Muscle of leg (tissue), 11 donors: ENCODE data around the gene ERV3-1. TPM values are rescaled to one million over a fixed set of nuclear protein-coding genes. Genes with fewer than 3 reads are reported as not detected.
"Not testable (repeated sequence)": the region's sequence is repeated elsewhere in the genome, so short reads cannot be mapped to it uniquely, and the experiment has no call there.

Experiments
- DNase-seq: peaks from one replicate; pipeline ENCODE4 v3.0.0; 2013
- H3K27ac ChIP-seq: one replicate; pipeline ENCODE4 v1.5.1; 2013; ENCODE audit warnings: mild to moderate bottlenecking, low read length, control low read depth
- H3K27me3 ChIP-seq: one replicate; pipeline ENCODE4 v1.6.1; 2013; ENCODE audit warnings: low read length; ENCODE audit not compliant: control insufficient read depth, insufficient read depth
- H3K36me3 ChIP-seq: one replicate; pipeline ENCODE4 v1.6.1; 2013; ENCODE audit warnings: low read length; ENCODE audit not compliant: control insufficient read depth, insufficient read depth
- H3K4me1 ChIP-seq: one replicate; pipeline ENCODE4 v1.6.1; 2013; ENCODE audit warnings: low read length; ENCODE audit not compliant: control insufficient read depth, insufficient read depth
- H3K4me3 ChIP-seq: one replicate; pipeline ENCODE4 v1.5.1; 2013; ENCODE audit warnings: low read length, control low read depth
- H3K9me3 ChIP-seq: replicated peaks from 2 replicates; pipeline ENCODE4 v1.6.1; 2013; ENCODE audit warnings: low read depth, low read length; ENCODE audit not compliant: control insufficient read depth
- WGBS: methylation state at CpG from one replicate; pipeline ENCODE4 v1.1.5; 2013; ENCODE audit warnings: missing lambda C conversion rate; ENCODE audit not compliant: insufficient coverage; 5-methylcytosine and 5-hydroxymethylcytosine counted together
- polyA plus RNA-seq, 8 donors: library from polyadenylated mRNA; unstranded; fragments of 120-200 nt; gene quantifications; one replicate each; pipeline versions ENCODE4 v1.2.1 to v1.2.3, GENCODE V29; 2013; ENCODE audit warnings: inconsistent platforms in 1 of 8, low replicate concordance in 1 of 8; ENCODE audit not compliant: insufficient read length in 8 of 8, insufficient read depth in 1 of 8
- total RNA-seq: library from RNA; stranded (reverse); fragments of 120-200 nt; gene quantifications from one replicate; pipeline ENCODE4 v1.2.4, GENCODE V29; 2013

The ERV3-1 gene
- total and polyA plus RNA-seq, 9 donors, result 7.5 to 24.6 (median 10.2) TPM

- H3K27ac ChIP-seq, result peak overlapping the region; percentile 82
- WGBS, result 11% methylated on average over 11 of the region's 92 CpGs
Observed at GRCh38 chr7:65037740-65038688, 31.5 kb upstream of the ERV3-1 start.

DNA sequence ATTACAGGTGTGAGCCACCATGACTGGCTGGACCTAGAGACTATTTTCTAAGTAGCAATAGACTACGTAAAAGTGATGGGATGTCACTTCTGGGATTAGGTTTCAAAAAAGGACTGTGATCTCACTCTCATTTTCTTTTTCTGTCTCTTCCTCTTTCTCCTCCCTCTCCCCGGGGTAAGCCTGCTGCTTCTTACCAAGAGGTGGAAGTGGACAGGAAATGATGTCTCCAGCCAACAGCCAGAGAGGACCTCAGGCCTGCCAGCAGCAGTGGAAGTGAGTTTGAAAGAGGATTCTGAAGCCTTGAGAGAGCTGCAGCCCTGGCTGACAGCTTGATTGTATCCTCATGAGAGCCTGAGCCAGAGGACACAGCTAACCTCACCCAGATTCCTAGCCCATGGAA, 30.0 kb upstream of the ERV3-1 start:
- H3K9me3 ChIP-seq, H3K36me3 ChIP-seq, H3K27me3 ChIP-seq, H3K4me3 ChIP-seq, H3K4me1 ChIP-seq: not testable (repeated sequence)
- peak; percentile 85 for DNase-seq
- H3K27ac ChIP-seq, result peak overlapping the region; percentile 20
- no CpG with 5 or more reads among the region's 2 CpGs for WGBS

More at GRCh38 chr7:65037740-65038688, 31.5 kb upstream of the ERV3-1 start:
- Histone ChIP-seq H3K36me3 (no peaks in the 10 kb centered on the region), H3K4me3 (peak overlapping the region; percentile 61), H3K4me1 (no peaks in the 10 kb centered on the region), H3K27me3 (no peaks in the 10 kb centered on the region), H3K9me3 (no peaks in the 10 kb centered on the region)
- DNase-seq, result peak; percentile 97

DNA sequence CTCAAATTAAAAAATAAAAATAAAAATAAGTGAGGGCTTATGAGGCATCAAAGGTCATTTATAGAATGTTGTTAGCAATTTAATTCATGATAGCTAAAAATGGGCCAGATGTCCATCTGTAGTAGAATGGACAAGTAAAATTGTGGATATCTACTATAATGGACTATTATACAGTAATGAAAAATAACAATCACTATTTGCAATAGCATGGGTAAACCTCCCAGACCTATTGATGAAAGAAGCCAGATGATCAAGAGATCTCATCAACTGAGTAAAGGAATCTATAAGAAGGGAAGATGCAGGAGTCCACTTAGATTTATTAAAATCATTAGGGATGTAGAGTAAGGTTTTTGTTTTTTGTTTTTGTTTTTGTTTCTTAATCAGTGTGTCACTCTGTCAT, 29.0 kb upstream of the ERV3-1 start:
- H3K27me3 ChIP-seq, H3K4me3 ChIP-seq, H3K4me1 ChIP-seq, H3K36me3 ChIP-seq, H3K9me3 ChIP-seq, DNase-seq, H3K27ac ChIP-seq: not testable (repeated sequence)

DNA sequence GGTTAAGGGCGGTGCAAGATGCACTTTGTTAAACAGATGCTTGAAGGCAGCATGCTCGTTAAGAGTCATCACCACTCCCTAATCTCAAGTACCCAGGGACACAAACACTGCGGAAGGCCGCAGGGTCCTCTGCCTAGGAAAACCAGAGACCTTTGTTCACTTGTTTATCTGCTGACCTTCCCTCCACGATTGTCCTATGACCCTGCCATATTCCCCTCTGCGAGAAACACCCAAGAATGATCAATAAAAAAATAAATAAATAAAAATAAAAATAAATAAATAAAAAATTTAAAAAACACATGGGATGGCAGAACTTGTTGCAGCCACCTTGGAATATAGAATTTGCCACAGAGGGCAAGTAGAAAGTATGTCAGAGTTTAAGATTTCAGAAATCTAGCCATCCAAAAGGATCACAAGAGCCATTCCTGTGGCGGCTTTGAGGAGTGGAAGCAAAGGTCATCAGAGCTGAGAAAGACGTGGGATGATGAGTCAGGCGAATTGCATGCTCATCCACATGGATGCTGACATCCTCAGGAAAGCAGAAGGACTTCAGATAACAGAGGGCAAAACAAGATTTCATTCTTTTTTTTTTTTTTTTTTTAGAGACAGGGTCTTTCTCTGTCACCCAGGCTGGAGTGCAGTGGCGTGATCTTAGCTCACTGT, 27.8 kb upstream of the ERV3-1 start:
- H3K9me3 ChIP-seq, H3K4me3 ChIP-seq, H3K27ac ChIP-seq, H3K4me1 ChIP-seq, H3K27me3 ChIP-seq, DNase-seq, H3K36me3 ChIP-seq: not testable (repeated sequence)
- WGBS, result 90% methylated on average over 2 of the region's 10 CpGs

DNA sequence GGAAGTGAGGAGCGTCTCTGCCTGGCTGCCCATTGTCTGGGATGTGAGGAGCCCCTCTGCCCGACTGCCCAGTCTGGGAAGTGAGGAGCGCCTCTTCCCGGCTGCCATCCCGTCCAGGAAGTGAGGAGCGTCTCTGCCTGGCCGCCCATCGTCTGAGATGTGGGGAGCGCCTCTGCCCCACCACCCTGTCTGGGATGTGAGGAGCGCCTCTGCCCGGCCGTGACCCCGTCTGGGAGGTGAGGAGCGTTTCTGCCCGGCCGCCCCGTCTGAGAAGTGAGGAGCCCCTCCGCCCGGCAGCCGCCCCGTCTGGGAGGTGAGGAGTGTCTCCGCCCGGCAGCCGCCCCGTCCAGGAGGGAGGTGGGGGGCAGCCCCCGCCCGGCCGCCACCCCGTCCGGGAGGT, 26.9 kb upstream of the ERV3-1 start:
- not testable (repeated sequence) for H3K36me3 ChIP-seq, DNase-seq, H3K27me3 ChIP-seq, H3K4me1 ChIP-seq, H3K27ac ChIP-seq, H3K4me3 ChIP-seq, H3K9me3 ChIP-seq
- WGBS, result 96% methylated on average over 5 of the region's 30 CpGs

GRCh38 chr7:65025023-65025422, 18.5 kb upstream of the ERV3-1 start:
- H3K27me3 ChIP-seq, H3K27ac ChIP-seq, H3K4me3 ChIP-seq, DNase-seq, H3K36me3 ChIP-seq, H3K4me1 ChIP-seq, H3K9me3 ChIP-seq: not testable (repeated sequence)

DNA sequence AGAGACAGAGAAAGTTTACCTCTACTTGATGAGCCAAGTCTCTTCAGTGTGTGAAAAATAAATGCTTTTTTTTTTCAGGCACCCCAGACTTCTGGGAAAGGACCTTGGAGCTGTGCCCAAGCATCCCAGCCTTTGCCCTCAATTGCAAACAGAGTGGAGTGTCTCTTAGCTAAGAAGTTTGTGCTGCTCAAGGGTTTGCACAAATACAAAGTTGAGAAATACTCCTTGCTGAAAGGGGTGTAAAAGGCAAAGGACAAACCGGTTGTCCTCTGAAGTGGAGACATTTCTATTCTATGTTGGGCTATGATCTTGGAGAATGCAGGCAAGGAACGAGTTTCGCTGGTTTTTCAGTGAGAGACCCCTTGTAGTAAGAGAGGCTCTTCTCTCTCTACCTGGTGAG, 14.5 kb upstream of the ERV3-1 start:
- no CpG with 5 or more reads among the region's 3 CpGs for WGBS
- DNase-seq, result not testable (repeated sequence)

GRCh38 chr7:65009881-65010280, 3.4 kb upstream of the ERV3-1 start:
- not testable (repeated sequence) for DNase-seq, H3K36me3 ChIP-seq, H3K9me3 ChIP-seq, H3K27ac ChIP-seq, H3K4me1 ChIP-seq, H3K4me3 ChIP-seq, H3K27me3 ChIP-seq
- WGBS, result 89% methylated on average over 6 of the region's 7 CpGs

More for the DNA sequence above, 14.5 kb upstream of the ERV3-1 start:
- H3K9me3 ChIP-seq, H3K27me3 ChIP-seq, H3K27ac ChIP-seq, H3K4me1 ChIP-seq, H3K4me3 ChIP-seq, H3K36me3 ChIP-seq: not testable (repeated sequence)

GRCh38 chr7:65009394-65009793, 2.9 kb upstream of the ERV3-1 start:
- H3K27me3 ChIP-seq, H3K4me1 ChIP-seq, H3K4me3 ChIP-seq, H3K36me3 ChIP-seq, H3K9me3 ChIP-seq, DNase-seq, H3K27ac ChIP-seq: not testable (repeated sequence)
- no CpG with 5 or more reads among the region's 2 CpGs for WGBS

DNA sequence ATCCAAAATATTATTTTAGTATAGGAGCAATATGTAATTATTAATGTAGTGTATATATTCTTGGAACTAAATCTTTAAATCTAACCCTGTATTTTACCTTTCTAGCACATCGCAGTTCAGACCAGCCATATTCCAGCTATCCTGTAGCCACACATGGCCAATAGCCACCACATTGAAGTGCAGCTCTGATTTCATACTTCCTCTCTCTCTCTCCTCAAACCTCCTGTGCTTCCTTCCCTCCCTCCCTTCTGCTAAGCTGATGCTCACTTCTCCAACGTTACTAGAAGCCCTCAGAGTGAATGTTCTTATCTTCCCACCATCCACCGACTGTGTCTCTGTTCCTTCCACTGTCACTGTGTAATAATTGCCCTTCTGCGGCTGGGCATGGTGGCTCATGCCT, 549 bp upstream of the ERV3-1 start:
- H3K36me3 ChIP-seq, H3K27me3 ChIP-seq, H3K4me3 ChIP-seq, H3K9me3 ChIP-seq, H3K4me1 ChIP-seq: not testable (repeated sequence)
- WGBS, result 63% methylated on average over 1 of the region's 4 CpGs
- peak overlapping the region; percentile 54 for H3K27ac ChIP-seq
- peak; percentile 8 for DNase-seq
